Naive B cell (primary cell): ENCODE results near the gene KLHL21. TPM values are rescaled to one million over a fixed set of nuclear protein-coding genes. Genes with fewer than 3 reads are reported as not detected.
"Not testable (repeated sequence)": the region's sequence is repeated elsewhere in the genome, so short reads cannot be mapped to it uniquely, and the experiment has no call there.

Source experiments
- ATAC-seq, 2 donors: fragments of 150-1000 bp; cut with Tn5 transposase; 2 replicates each; pipeline ENCODE4 v1.10.0; 2021; ENCODE audit warnings: low read depth in 2 of 2, mild to moderate bottlenecking in 2 of 2, moderate library complexity in 2 of 2
- DNase-seq: peaks from one replicate; pipeline ENCODE4 v3.0.0; 2022
- H3K27ac Mint-ChIP-seq, 6 donors: one replicate each; pipeline ENCODE4 v1.8.0; 2020 to 2022; ENCODE audit warnings: mild to moderate bottlenecking in 6 of 6, mixed read lengths in 6 of 6, moderate library complexity in 5 of 6, inconsistent platforms in 2 of 6
- H3K27me3 Mint-ChIP-seq, 3 donors: one replicate each; pipeline ENCODE4 v1.8.0; 2021 to 2022; ENCODE audit warnings: mixed read lengths in 3 of 3, mild to moderate bottlenecking in 1 of 3
- H3K36me3 Mint-ChIP-seq, 2 donors: one replicate each; pipeline ENCODE4 v1.8.0; 2020 to 2022; ENCODE audit warnings: mixed read lengths in 2 of 2, inconsistent platforms in 1 of 2, mild to moderate bottlenecking in 1 of 2
- H3K4me1 Mint-ChIP-seq, 3 donors: one replicate each; pipeline ENCODE4 v1.8.0; 2020 to 2022; ENCODE audit warnings: mixed read lengths in 3 of 3, inconsistent platforms in 1 of 3, mild to moderate bottlenecking in 1 of 3, moderate library complexity in 1 of 3
- H3K4me3 Mint-ChIP-seq, 8 donors: one replicate each; pipeline ENCODE4 v1.8.0; 2020 to 2022; ENCODE audit warnings: mild to moderate bottlenecking in 8 of 8, mixed read lengths in 8 of 8, moderate library complexity in 8 of 8, inconsistent platforms in 2 of 8
- H3K9me3 Mint-ChIP-seq, 7 donors: one replicate each; pipeline ENCODE4 v1.8.0; 2020 to 2022; ENCODE audit warnings: mixed read lengths in 7 of 7, mild to moderate bottlenecking in 5 of 7, inconsistent platforms in 2 of 7, moderate library complexity in 1 of 7
- polyA plus RNA-seq, 6 donors: library from polyadenylated mRNA; unstranded; fragments of 300-500 nt; fragmentation: Illumina TruSeq; gene quantifications; one replicate each; pipeline ENCODE4 v1.2.3, GENCODE V29; 2021; ENCODE audit warnings: low read depth in 6 of 6

KLHL21 gene
- polyA plus RNA-seq, 6 donors from 2014 or later: 9.7 to 17.9 (median 10.5) TPM

DNA sequence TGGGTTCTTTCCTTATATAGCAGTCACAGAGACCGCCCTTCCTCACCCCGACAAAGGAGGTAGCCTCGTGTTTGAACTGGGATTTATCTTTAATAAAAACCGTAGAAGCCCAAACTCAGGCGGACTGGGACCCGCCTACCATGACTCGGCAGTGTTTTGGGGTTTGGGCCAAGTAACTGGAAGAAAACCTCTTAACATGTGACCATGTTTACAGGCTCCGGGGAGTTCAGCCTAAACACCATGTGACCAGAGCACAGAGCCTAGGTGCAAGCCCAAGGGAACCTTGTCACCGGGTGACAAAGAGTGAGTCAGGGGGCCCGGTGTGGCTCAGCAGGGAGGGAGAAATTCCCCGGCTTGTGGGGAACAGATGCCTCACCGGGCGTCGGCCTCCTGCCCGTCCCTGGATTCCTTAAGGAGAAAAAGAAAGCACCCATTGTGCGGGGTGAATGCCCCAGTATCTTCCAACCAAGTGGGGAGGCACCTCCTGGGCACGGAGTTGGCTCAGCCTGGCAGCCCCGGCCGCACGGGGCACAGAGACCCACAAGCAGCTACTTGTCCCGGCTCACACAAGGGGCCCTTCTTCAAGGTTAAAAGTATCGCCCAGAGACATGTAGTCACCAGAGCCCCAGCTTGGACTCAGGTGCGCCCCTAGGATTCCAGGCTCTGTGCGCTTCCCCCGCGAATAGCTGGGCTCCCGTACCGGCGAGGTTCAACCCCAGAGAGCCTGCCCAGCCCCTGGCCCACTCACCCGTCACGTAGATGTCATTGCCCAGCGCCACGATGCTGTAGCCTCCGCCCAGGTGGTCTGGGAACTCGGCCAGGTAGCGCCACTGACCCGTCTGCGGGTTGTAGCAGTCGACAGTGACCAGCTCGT is 1.4 kb downstream of the KLHL21 start:
- H3K27me3 Mint-ChIP-seq: no peaks in the 10 kb centered on the region
- peak overlapping the region in 5 of 6 donors; percentile 19 to 88 (median 83) for H3K27ac Mint-ChIP-seq
- DNase-seq (peak; percentile 29), ATAC-seq (peak; percentile 8 to 14)
- no peaks in the 10 kb centered on the region for H3K36me3 Mint-ChIP-seq
- H3K4me3 Mint-ChIP-seq: peak overlapping the region; percentile 87 to 99 (median 94)
- no peaks in the 10 kb centered on the region for H3K9me3 Mint-ChIP-seq
- peaks cover 21 to 41% (median 32%) of the 10 kb centered on the region in 3 donors for H3K4me1 Mint-ChIP-seq

DNA sequence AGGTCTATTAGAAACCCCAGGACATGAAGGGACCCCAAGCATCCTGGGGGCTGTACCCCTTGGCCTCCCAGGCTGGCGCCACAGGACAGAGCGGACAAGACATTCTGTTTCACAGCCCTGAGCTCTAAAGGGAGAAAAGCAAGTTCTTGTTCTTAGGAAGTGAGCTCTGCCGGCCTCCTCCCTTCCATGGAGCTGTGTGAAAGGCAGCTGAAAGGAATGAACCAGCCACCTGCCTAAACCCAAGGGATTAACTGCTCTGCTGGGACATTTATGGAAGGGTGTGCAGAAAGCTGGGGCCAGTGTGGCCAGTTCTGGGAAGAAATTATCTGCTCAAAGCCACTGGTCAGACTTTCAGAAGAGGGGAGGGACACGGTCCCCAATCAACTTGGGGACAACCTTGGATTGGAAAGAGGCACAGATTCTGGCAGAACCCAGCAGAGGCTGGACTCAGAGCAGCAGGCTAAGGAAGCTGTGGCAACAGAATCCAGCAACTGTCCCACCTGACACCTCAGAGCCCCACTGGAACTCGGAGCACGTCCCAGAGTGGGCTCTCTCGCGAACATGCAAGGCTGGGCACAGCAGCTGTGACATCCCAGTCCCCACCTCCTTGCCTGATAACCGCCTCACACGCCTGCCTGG is 2.1 kb downstream of the KLHL21 start:
- H3K4me3 Mint-ChIP-seq: peak overlapping the region; percentile 87 to 99 (median 94)
- ATAC-seq (no peak), DNase-seq (no peak)
- no peaks in the 10 kb centered on the region for H3K9me3 Mint-ChIP-seq
- peak overlapping the region in 2 of 6 donors; percentile 84 to 88 for H3K27ac Mint-ChIP-seq
- no peaks in the 10 kb centered on the region for H3K27me3 Mint-ChIP-seq
- peaks cover 26 to 47% (median 39%) of the 10 kb centered on the region in 3 donors for H3K4me1 Mint-ChIP-seq
- H3K36me3 Mint-ChIP-seq: no peaks in the 10 kb centered on the region

DNA sequence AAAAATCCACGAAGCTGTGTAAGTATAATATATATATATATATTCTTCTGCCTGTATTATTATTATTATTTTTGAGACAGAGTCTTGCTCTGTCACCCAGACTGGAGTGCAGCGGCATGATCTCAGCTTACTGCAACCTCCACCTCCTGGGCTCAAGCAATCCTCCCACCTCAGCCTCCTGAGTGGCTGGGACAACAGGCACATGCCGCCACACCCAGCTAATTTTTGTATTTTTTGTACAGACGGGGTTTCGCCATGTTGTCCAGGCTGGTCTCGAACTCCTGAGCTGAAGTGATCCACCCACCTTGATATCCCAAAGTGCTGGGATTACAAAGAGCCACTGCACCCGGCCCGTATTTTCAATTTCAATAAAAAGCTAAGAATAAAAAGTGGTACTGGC is 2.7 kb downstream of the KLHL21 start:
- not testable (repeated sequence) for DNase-seq, H3K36me3 Mint-ChIP-seq, H3K9me3 Mint-ChIP-seq, ATAC-seq, H3K27me3 Mint-ChIP-seq
- H3K27ac Mint-ChIP-seq: peak overlapping the region in 2 of 6 donors; percentile 72 to 84
- peak overlapping the region; percentile 87 to 99 (median 94) for H3K4me3 Mint-ChIP-seq
- H3K4me1 Mint-ChIP-seq: peaks cover 26 to 47% (median 44%) of the 10 kb centered on the region in 3 donors

DNA sequence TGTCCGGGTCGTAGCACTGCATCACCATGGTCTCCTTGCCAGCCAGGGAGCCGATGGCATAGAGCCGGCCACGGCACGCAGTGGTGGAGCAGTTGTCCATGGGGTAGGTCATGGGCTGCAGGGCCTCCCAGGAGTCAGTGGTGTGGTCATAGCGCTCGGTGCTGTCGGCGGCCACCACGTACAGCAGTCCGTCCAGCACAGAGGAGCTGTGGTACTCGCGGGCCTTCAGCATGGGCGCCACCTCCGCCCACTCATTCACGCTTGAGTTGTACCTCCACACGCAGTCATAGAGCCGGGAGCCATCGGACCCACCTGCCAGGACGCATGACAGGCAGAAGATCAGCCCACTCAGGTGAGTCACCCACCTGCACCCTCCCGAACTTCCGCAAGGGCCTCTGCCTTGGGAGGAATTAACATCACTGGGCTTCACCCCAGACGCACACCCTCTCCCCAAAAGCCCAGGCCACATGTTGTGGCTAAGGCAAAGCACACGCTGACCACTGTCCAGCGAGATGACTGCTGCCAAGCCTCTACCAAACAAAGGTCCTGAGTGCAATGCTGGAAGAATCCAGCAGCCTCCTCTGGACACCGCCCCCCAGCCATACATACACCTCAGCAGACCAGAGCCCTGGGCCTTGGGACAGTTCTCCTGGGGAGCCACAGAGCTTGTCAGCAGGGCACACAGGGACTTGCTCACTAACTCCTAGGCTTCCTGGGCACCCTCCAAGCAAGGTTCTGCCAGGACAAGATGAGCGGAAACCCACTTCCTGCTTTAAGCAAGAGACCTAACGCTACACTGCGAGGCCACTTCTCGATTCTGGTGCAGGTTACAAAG is 3.3 kb downstream of the KLHL21 start:
- no peaks in the 10 kb centered on the region for H3K36me3 Mint-ChIP-seq
- H3K4me1 Mint-ChIP-seq: peaks cover 26 to 47% (median 44%) of the 10 kb centered on the region in 3 donors
- H3K9me3 Mint-ChIP-seq: no peaks in the 10 kb centered on the region
- ATAC-seq (peak; percentile 9 to 10), DNase-seq (peak; percentile 41)
- peak overlapping the region; percentile 47 to 99 (median 91) for H3K4me3 Mint-ChIP-seq
- peak overlapping the region in 3 of 6 donors; percentile 27 to 77 (median 51) for H3K27ac Mint-ChIP-seq
- no peaks in the 10 kb centered on the region for H3K27me3 Mint-ChIP-seq

DNA sequence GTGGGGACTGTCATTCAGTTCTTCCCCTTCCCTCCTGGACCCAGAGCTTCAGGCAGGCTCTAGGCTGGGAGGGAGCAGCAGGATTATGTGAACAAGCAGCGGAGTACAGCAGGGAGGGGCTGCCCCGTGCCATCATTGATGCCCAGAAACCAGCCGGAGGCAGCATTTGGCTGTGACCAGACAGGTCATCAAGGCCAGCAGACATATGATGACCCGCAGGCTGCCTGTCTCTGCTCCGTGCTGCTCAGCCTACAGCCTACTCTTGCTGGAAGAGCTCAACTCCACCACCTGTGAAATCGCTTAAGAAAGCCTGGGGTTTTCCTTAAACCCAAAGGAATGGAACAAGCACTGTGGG is 4.9 kb downstream of the KLHL21 start:
- Mint-ChIP-seq H3K4me3 (peak overlapping the region in 1 of 8 donors; percentile 15), H3K27ac (no peak overlapping the region)
- no peak for DNase-seq

DNA sequence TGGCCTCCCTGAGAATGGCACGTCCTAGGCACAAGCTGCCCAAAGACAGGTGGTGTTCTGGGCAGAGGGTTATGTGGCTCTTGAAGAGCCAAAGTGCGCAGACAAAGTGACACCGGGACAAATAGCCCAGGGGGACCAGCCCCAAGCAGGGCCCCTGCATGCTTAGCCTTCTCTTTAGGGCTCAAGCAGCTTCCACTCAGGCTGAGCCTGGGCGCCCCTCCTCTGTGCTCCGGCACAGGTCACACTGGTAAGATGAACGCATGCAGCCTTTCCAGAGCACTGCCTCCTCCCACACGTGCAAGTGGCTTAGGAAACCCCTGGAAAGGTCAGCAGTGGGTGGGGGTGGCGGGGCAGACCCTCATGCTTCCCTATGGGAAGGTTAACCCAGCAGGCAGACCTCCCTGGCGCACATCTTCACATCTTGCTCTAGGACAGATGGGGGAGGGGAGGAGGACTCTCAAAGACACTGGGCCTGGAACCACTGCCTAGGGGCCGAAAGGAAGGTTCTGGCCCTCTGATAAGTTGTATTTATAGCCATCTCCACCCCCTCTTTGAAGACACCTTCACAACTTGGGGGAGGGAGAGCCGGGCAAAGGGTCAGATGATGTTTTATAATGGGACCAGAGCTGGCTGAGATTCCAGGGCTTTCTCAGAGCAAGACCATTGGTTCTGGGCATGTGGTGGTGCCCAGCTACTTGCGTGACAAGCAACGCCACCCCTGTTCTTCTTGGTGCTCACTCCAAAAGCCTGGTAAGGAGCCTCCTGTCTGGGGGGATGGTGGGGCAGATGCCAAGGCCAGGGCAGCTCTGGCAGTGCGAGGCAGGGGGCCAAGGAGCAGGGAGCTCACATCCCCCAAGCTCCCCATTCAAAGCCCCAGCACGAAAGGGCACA is 5.5 kb downstream of the KLHL21 start:
- no peak for ATAC-seq
- Mint-ChIP-seq H3K36me3 (no peaks in the 10 kb centered on the region), H3K9me3 (no peaks in the 10 kb centered on the region), H3K27me3 (no peaks in the 10 kb centered on the region), H3K4me1 (peaks cover 26 to 44% (median 37%) of the 10 kb centered on the region in 3 donors), H3K27ac (no peak overlapping the region), H3K4me3 (peak overlapping the region in 1 of 8 donors; percentile 41)
- DNase-seq: no peak

More for the DNA sequence above, 4.9 kb downstream of the KLHL21 start:
- no peak for ATAC-seq
- Mint-ChIP-seq H3K9me3 (no peaks in the 10 kb centered on the region), H3K27me3 (no peaks in the 10 kb centered on the region), H3K36me3 (no peaks in the 10 kb centered on the region), H3K4me1 (peaks cover 26 to 44% (median 37%) of the 10 kb centered on the region in 3 donors)

DNA sequence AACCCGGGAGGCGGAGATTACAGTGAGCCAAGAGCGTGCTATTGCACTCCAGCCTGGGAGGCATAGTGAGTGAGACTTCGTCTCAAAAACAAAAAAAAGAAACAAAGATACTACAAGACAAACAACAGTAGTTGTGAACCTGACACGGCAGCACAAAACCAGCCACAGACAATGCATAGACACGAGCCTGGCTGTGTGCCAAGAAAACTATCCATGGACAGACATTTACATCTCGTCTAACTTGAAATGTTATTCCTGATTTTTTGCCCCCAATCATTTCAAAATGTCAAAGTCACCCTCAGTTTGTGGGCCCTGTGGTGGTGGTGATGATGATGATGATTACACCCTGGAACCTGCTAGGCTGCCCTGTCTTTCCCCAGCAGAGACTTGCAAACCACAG is 6.3 kb downstream of the KLHL21 start:
- Mint-ChIP-seq H3K27me3 (no peaks in the 10 kb centered on the region), H3K36me3 (no peaks in the 10 kb centered on the region), H3K4me1 (peaks cover 29 to 48% (median 39%) of the 10 kb centered on the region in 3 donors), H3K27ac (peak overlapping the region in 1 of 6 donors; percentile 69), H3K9me3 (no peaks in the 10 kb centered on the region), H3K4me3 (no peak overlapping the region)
- DNase-seq (no peak), ATAC-seq (no peak)

DNA sequence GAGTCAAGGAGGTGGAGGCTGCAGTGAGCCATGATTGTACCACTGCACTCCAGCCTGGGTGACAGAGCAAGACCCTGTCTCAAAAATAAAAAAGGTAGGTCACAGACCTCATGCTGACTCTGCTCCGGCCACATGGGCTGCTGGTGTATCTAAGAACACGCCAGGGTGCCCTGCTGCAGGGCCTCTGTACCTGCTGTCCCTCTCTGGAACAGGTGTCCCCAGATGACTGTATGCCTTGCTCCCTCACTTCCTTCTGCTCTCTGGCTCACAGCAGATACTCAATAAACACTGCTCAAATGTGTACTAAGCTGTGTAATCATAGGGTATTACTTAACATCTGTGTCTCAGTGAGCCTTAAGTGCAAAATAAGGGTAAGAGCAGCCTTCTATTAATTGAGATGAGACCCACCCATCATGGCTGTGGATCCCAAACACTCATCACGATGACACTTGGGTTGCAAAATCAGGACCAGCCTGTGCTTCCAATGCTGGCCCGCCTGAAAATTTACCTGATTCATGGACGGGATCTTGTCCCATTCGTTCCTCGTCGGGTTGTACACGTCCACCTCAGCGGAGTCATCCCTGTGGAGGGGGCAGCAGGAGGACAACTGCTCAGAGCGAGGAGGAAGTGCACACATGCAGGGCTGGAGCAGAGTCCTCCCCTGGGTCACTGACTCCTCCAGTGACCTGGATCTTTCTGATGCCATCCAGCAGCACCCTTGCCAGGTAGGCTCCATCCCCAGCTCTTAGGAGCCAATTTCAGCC is 7.5 kb downstream of the KLHL21 start:
- Mint-ChIP-seq H3K9me3 (no peaks in the 10 kb centered on the region), H3K4me3 (peak overlapping the region in 1 of 8 donors; percentile 35), H3K36me3 (no peaks in the 10 kb centered on the region), H3K4me1 (peaks cover 26 to 46% (median 34%) of the 10 kb centered on the region in 3 donors), H3K27ac (peak overlapping the region in 1 of 6 donors; percentile 38), H3K27me3 (no peaks in the 10 kb centered on the region)
- ATAC-seq: no peak
- no peak for DNase-seq

DNA sequence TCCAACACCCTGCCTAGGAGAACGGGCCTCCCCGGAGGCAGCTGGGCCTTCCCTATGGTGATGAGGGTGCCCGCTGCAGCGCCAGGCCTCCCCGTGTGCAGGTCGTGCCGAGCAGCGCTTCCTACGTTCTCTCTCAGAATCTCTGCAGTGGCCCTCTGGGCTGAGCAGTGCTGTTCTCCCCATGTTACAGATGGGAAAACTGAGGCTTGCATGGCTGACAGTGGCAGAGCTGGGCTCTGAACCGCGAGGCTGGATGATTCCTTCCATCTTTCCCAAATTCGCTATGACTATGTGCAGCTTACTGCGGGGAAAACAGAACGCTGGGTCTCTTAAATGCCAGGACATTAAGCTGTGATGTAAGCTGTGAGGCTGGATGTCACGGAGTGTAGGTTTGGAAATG is 8.9 kb downstream of the KLHL21 start:
- no peaks in the 10 kb centered on the region for H3K27me3 Mint-ChIP-seq
- ATAC-seq (no peak), DNase-seq (no peak)
- H3K36me3 Mint-ChIP-seq: no peaks in the 10 kb centered on the region
- H3K27ac Mint-ChIP-seq: no peak overlapping the region
- H3K4me1 Mint-ChIP-seq: peaks cover 17 to 32% (median 21%) of the 10 kb centered on the region in 3 donors
- no peaks in the 10 kb centered on the region for H3K9me3 Mint-ChIP-seq
- H3K4me3 Mint-ChIP-seq: no peak overlapping the region

DNA sequence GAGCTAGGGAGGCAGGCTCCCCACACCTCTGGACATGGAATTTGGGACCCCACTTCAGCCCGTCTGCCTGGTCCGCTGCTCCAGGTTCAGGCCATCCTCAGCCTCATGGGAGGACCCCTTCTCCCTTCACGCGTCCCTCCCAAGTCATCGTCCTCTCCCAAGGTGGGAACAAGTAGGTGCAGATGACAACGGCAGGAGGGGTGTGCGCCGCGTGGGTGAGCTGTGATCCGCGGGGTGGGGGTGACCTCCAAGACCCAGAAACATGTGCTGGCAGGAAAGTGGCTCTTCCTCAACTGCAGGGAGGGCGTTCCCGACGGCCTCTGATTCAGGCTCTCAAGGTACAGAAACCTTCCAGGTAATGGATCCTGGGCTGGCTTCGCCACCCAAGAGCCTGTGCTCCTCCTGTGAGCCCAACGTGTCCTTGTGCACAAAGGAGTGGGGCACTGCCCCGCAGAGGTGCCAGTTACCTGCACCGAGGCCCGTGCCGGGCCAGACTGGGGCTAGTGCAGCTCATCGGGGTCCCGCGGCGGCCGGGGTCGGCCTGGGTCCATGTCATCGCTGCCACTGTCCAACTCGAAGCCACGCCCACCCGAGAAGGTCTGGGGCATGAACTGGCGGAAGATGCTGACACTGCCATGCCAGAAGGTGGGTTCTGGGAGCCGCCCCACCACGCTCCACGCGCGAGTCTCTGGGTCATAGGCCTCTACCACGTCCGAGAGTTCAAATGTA is 9.6 kb downstream of the KLHL21 start:
- H3K36me3 Mint-ChIP-seq: no peaks in the 10 kb centered on the region
- DNase-seq (no peak), ATAC-seq (no peak)
- no peaks in the 10 kb centered on the region for H3K9me3 Mint-ChIP-seq
- no peak overlapping the region for H3K4me3 Mint-ChIP-seq
- H3K27ac Mint-ChIP-seq: no peak overlapping the region
- H3K4me1 Mint-ChIP-seq: peaks cover 17 to 29% (median 18%) of the 10 kb centered on the region in 3 donors
- H3K27me3 Mint-ChIP-seq: no peaks in the 10 kb centered on the region

DNA sequence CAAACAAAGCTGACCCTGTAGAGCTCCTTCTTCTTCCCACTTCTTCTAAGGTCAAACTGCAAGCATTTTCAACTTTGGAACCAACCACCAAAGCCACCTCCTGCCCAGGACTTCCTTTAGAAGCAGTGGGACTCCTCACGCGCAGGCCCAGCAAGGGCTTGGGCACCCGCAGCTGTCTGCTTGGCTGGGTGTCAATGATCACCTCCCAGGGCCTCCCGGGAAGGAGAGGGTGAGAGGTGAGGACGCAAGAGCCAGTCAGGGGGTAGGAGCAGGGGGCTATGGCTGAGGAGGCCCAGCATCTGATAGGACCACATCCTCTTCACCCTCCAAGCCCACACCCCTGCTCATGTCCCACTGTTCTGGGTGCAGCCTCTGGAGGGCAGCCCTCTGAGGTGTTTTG is 10.2 kb downstream of the KLHL21 start:
- no peaks in the 10 kb centered on the region for H3K9me3 Mint-ChIP-seq
- no peak for ATAC-seq
- no peaks in the 10 kb centered on the region for H3K36me3 Mint-ChIP-seq
- H3K4me1 Mint-ChIP-seq: peaks cover 20 to 29% (median 21%) of the 10 kb centered on the region in 3 donors
- H3K27me3 Mint-ChIP-seq: no peaks in the 10 kb centered on the region
- H3K4me3 Mint-ChIP-seq: no peak overlapping the region
- no peak overlapping the region for H3K27ac Mint-ChIP-seq
- no peak for DNase-seq
